ENCODE results near the gene SARS1.
"Not testable (repeated sequence)": the region's sequence is repeated elsewhere in the genome, so short reads cannot be mapped to it uniquely, and the experiment has no call there.

SARS1 gene

DNA sequence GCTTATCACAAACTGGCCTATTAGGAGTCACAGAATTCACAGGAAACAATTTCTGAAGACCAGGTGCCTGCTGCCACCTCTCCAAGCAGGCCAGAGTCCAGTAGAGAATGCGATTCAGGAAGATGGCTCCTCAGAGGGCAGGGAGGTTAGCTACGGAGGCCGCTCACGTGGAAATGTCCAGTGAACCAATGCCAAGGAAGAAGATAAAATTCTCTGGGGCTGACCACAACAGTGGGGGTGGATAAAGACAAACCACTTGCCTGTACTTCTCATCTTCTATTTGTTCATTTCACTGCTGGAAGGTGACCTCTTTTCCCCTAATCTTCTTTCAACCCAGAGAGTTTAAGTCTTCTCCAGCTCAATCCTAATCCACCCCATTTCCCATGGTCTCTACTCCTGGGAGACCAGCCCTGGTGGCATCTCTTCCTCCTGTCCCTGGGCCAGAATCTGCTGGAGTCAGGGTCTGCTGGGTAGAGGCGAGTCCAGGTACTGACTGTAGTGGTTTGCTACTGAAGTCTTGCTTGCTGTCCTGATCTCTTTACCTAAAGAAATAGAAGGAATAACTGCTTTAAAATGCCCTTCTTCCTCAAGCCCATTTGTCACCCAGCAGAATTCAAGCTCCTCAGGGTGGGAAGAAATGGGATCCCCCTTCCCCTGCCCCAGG, 66.0 kb downstream of the SARS1 start:
- no peak for DNase-seq

DNA sequence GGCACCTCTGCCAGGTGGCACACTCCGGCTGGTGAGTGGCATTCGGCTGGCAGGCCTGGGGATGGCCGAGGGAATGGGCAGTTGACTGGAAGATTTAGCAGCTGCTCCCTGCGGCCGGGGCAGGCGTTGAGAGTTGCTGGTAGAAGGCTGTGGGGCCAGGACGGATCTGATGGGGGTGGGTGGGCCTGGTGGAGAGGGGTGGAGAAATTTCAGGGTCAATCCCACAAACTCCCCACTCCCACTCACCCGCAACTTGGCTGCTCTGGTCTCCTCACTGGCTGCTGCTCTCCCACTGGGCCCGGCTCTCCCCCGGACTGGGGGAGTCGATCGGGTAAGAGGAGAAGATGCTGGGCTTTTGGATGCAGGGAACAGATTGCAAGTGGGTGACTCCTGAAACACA, 67.1 kb downstream of the SARS1 start:
- DNase-seq = no peak

DNA sequence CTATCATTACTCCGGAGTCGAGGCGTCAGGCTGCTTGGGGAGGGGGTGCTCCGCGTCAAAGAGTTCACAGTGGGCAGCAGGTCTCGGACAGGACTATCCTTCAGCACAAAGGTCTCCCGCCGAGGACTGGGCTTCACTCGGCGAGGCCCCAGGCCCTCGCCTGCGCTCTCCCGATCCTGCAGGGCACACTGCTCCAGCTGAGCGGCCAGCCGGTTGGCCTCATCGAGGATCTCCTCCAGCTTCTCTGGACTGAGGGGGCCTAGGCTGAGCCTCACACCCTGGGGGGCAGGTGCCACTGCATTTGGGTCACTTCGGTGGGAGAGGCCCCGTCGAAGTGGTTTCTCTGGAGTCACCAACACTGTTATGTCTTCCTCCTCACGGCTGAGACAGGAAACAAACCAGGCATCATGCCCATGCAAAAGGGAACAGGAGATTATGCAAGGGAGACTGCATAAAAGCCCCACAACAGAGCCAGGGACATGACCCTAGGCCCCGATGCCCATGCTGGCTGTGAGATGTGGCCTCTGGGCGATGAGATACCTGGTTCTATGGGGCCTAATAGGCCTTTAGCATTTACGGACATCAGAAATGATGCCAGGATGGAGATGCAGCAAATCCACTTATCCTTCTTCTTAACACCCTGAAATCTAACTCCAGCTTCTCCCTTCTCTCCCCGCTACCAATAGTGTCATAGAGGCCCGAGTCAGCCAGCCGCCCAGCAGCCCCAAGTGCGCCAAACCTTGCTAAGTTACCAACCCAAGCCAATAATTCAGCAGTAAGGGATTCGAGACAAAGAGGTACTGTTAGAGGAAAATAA, 68.2 kb downstream of the SARS1 start:
- no peak for DNase-seq

DNA sequence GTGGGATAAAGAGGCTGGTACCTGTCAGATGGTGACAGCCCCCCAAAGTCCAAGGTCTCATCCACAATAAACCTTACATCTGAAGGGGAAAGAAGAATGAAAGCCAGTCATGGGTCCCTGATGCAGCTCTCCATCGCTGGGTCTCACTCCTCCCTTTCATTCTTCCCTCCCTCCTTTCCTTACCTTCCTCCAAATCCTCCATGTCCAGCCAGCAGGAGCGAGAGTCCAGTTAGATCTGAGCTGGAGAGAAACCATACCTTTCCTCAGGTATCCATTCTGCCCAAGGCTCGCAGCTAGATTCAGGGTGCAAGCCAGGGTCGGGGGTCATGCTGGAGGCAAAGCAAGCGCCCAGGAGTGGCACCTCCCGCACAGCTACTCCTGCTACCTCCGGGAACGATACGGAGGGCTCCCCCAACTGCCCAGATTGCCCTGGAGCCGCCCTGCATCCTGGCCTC, 68.8 kb downstream of the SARS1 start:
- no peak for DNase-seq

DNA sequence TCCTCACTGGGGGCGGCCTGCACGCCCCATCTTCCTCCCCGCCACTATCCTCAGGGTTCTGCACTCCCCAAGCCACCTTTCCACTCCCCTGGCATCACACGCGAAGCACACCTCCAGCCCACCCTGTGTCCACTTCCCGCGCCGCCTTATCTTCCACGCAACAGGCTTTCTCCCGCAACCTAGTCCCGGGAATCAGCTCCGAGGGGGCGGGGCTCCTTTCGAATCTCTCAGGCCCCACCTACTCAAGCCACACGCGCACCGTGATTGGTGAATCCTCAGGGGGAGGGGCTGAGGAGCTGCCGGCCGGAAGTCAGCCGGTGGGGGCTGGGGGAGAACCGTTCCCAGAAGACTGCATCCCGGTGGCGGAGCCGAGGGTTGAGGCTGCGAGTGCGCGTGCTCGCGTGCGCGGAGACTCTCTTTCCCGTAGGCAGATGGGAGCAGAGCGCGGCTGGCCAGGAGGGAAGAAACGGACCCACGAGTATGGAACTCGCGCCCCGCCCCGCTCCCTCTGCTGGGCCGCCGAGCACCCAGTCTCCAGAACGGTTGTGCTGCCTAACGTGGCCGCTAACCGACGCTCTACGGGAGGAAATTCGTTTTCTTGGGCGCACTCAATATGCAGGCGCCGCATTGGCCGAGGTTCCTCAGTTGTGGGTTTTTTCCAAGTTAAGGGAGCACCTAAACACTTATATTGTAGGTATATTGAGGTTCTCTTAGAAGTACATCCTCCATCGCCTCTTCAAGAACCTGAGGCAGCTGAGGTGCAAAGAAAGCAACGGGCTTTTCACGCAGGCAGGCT, 69.4 kb downstream of the SARS1 start, which contains the start of gene PSRC1:
Gene PSRC1 (minus strand): TSS at position 194 of the 796 bp plus-strand sequence.
- DNase-seq = no peak

DNA sequence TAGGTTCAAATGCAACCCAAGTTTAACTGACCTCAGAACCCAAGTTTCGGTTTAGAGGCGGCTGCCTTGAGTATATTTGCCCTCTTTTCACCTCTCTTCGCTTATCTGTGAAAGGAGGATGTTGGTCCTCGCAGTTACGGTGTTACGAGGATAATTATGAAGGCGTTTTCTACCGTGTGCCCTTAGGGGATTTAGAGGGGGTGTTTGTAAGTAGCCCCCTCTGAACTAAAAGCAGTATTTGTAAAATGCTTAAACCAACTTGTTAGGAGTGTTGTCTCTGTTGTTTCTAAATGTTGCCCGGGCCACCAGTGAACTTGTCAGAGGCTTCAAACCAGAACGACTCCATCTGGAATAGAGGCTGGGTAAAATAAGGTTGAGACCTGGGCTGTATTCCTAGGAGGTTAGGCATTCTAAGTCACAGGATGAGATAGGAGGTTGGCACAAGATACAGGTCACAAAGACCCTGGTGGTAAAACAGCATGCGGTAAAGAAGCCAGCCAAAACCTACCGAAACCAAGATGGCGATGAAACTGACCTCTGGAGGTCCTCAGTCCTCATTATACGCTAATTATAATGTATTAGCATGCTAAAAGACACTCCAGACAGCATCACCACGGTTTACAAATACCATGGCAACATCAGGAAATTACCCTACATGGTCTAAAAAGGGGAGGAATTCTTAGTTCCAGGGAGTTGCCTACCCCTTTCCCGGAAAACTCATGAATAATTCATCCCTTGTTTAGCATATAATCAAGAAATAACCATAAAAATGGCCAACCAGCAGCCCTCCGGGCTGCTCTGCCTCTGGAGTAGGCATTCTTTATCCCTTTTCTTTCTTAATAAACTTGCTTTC, 70.3 kb downstream of the SARS1 start:
- no peak for DNase-seq

DNA sequence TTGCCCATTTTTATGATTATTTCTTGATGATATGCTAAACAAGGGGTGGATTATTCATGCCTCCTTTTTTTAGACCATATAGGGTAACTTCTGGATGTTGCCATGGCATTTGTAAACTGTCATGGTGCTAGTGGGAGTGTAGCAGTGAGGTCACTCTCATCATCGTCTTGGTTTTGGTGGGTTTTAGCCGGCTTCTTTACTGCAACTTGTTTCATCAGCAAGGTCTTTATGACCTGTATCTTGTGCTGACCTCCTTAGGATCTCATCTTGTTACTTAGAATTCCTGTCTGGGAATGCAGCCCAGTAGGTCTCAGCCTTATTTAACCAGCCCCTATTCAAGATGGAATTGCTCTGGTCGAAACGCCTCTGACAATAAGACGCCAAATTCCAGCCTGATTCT, 73.0 kb downstream of the SARS1 start:
- DNase-seq = not testable (repeated sequence)

Data from KG1 (cell line).